ENCODE data around the gene TTLL6. TPM values are rescaled to one million over a fixed set of nuclear protein-coding genes. Genes with fewer than 3 reads are reported as not detected.

The TTLL6 gene
- total and polyA plus RNA-seq, 2 of the 8 experiments (the other 6 are each of a cell fraction or from before 2014, with no cell fraction given) = 2.6 to 4.3 TPM

DNA sequence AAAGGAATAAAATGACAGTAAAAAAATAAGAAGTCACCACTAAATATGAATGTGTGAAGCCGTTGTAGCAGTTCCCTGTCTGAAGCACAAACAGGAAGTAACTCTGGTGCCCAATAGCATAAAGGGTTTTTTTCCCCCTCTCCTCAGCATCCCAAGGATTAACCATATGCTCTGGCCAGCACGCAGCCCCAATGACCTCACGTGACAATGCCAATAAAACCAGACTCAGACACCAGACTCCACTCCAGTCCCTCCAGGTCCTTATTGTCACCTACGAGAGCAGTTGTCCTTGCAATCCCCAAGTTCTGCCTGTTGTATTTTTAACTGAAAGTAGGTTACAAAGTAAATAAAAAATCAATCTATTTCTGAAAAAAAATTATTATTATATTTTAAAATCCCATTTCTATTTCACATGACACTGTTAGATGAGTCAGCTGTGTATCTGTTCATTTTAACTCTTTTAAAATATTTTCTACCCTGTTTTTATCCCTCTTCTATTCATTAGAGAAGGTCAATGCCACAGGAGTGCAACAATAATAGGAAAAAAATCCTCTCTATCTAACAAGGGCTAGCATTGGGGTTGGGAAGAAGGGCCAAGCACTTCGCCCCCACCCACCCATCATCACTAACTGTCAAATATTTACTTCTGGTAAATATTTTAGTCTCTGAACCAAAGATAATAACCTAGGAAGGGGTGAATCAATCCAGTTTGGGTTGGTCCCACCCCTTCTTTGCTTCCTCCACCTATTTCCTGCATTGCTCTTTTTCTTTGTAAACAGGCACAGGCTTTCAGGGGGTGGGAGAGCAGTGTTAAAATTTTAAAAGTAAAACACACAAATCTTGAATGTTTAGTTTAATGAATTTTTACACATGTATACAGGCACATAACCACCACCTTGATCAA is 101.3 kb downstream of the TTLL6 start (continued):
- TF ChIP-seq, protein P1, sequence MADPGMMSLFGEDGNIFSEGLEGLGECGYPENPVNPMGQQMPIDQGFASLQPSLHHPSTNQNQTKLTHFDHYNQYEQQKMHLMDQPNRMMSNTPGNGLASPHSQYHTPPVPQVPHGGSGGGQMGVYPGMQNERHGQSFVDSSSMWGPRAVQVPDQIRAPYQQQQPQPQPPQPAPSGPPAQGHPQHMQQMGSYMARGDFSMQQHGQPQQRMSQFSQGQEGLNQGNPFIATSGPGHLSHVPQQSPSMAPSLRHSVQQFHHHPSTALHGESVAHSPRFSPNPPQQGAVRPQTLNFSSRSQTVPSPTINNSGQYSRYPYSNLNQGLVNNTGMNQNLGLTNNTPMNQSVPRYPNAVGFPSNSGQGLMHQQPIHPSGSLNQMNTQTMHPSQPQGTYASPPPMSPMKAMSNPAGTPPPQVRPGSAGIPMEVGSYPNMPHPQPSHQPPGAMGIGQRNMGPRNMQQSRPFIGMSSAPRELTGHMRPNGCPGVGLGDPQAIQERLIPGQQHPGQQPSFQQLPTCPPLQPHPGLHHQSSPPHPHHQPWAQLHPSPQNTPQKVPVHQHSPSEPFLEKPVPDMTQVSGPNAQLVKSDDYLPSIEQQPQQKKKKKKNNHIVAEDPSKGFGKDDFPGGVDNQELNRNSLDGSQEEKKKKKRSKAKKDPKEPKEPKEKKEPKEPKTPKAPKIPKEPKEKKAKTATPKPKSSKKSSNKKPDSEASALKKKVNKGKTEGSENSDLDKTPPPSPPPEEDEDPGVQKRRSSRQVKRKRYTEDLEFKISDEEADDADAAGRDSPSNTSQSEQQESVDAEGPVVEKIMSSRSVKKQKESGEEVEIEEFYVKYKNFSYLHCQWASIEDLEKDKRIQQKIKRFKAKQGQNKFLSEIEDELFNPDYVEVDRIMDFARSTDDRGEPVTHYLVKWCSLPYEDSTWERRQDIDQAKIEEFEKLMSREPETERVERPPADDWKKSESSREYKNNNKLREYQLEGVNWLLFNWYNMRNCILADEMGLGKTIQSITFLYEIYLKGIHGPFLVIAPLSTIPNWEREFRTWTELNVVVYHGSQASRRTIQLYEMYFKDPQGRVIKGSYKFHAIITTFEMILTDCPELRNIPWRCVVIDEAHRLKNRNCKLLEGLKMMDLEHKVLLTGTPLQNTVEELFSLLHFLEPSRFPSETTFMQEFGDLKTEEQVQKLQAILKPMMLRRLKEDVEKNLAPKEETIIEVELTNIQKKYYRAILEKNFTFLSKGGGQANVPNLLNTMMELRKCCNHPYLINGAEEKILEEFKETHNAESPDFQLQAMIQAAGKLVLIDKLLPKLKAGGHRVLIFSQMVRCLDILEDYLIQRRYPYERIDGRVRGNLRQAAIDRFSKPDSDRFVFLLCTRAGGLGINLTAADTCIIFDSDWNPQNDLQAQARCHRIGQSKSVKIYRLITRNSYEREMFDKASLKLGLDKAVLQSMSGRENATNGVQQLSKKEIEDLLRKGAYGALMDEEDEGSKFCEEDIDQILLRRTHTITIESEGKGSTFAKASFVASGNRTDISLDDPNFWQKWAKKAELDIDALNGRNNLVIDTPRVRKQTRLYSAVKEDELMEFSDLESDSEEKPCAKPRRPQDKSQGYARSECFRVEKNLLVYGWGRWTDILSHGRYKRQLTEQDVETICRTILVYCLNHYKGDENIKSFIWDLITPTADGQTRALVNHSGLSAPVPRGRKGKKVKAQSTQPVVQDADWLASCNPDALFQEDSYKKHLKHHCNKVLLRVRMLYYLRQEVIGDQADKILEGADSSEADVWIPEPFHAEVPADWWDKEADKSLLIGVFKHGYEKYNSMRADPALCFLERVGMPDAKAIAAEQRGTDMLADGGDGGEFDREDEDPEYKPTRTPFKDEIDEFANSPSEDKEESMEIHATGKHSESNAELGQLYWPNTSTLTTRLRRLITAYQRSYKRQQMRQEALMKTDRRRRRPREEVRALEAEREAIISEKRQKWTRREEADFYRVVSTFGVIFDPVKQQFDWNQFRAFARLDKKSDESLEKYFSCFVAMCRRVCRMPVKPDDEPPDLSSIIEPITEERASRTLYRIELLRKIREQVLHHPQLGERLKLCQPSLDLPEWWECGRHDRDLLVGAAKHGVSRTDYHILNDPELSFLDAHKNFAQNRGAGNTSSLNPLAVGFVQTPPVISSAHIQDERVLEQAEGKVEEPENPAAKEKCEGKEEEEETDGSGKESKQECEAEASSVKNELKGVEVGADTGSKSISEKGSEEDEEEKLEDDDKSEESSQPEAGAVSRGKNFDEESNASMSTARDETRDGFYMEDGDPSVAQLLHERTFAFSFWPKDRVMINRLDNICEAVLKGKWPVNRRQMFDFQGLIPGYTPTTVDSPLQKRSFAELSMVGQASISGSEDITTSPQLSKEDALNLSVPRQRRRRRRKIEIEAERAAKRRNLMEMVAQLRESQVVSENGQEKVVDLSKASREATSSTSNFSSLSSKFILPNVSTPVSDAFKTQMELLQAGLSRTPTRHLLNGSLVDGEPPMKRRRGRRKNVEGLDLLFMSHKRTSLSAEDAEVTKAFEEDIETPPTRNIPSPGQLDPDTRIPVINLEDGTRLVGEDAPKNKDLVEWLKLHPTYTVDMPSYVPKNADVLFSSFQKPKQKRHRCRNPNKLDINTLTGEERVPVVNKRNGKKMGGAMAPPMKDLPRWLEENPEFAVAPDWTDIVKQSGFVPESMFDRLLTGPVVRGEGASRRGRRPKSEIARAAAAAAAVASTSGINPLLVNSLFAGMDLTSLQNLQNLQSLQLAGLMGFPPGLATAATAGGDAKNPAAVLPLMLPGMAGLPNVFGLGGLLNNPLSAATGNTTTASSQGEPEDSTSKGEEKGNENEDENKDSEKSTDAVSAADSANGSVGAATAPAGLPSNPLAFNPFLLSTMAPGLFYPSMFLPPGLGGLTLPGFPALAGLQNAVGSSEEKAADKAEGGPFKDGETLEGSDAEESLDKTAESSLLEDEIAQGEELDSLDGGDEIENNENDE (IDR thresholded peaks at IDR 0.05; ENCODE audit: insufficient replicate concordance, low read length) = no peak
- TF ChIP-seq JUND (IDR thresholded peaks at IDR 0.05; ENCODE audit: low read length) = no peak
- TF ChIP-seq KDM1A (IDR thresholded peaks at IDR 0.05; ENCODE audit: borderline replicate concordance, low read length) = no peak
- no peak for TF ChIP-seq FOSL1 (IDR thresholded peaks at IDR 0.05; ENCODE audit: insufficient read depth, low read depth, low read length)
- TF ChIP-seq KDM4A (IDR thresholded peaks at IDR 0.05; ENCODE audit: low read depth, low read length, severe bottlenecking) = no peak
- TF ChIP-seq SP4 (IDR thresholded peaks at IDR 0.05; ENCODE audit: low read length) = no peak
- TF ChIP-seq CHD1 (IDR thresholded peaks at IDR 0.05; ENCODE audit: low read depth, low read length) = no peak
- TF ChIP-seq RNF2 (IDR thresholded peaks at IDR 0.05; ENCODE audit: borderline replicate concordance, low read depth, low read length, missing control alignments, poor library complexity, severe bottlenecking) = no peak
- no peak for TF ChIP-seq SP2 (IDR thresholded peaks at IDR 0.05; ENCODE audit: low read length)
